HEK293 (cell line): Measurements from ENCODE around the gene PTPRG.
A peak's percentile ranks its signal among the peaks of the same experiment; 100 is the strongest.

Experiments
- CTCF ChIA-PET: fragments of 350-600 bp; formaldehyde crosslinking; extraction: SDS; loops from one replicate; lab custom pipeline; 2021; ENCODE audit warnings: antibody characterized with exemption; lab: Yijun Ruan, JAX
- POLR2A ChIA-PET: fragments of 300-600 bp; formaldehyde crosslinking; extraction: SDS; loops from one replicate; lab custom pipeline; 2020; ENCODE audit warnings: antibody characterized with exemption, inconsistent platforms; lab: Yijun Ruan, JAX
- H3K27ac ChIP-seq: fragments of 200-500 bp; sonication (Bioruptor generic); 2 replicates; pipeline ENCODE4 v1.5.1; 2014; ENCODE audit warnings: low read depth, low read length, control low read depth, inconsistent platforms; ENCODE audit errors: extremely low read depth
- H3K36me3 ChIP-seq, 2 experiments: fragments of 200-500 bp in 1 of 2; sonication (Bioruptor generic) in 1 of 2; 1 replicate in 1 of 2; 2 replicates in 1 of 2; pipeline ENCODE4 v1.5.1; 2014 to 2017; ENCODE audit warnings: inconsistent platforms in 2 of 2, low read length in 2 of 2; ENCODE audit not compliant: control insufficient read depth in 2 of 2, insufficient read depth in 1 of 2
- H3K4me1 ChIP-seq: fragments of 200-500 bp; sonication (Bioruptor generic); 2 replicates; pipeline ENCODE4 v1.5.1; 2014; ENCODE audit warnings: mild to moderate bottlenecking, low read length, inconsistent platforms; ENCODE audit not compliant: control insufficient read depth, insufficient read depth
- H3K4me3 ChIP-seq: 2 replicates; pipeline ENCODE4 v1.5.1; 2011; ENCODE audit warnings: low read depth, mild to moderate bottlenecking, control low read depth, low read length, moderate library complexity
- H3K9me3 ChIP-seq: fragments of 200-500 bp; sonication (Bioruptor generic); 2 replicates; pipeline ENCODE4 v1.5.1; 2014; ENCODE audit warnings: low read depth, low read length, inconsistent platforms; ENCODE audit not compliant: control insufficient read depth, insufficient read depth
- OSR2 ChIP-seq: fragments of 450-650 bp; formaldehyde crosslinking; IDR thresholded peaks from 2 replicates; pipeline ENCODE4 v1.5.1; 2016; ENCODE audit warnings: missing biosample characterization, missing genetic modification characterization
- PRDM4 ChIP-seq: fragments of 450-650 bp; formaldehyde crosslinking; IDR thresholded peaks from 2 replicates; pipeline ENCODE4 v1.5.1; 2017; ENCODE audit warnings: missing biosample characterization, missing genetic modification characterization
- PRDM6 ChIP-seq: fragments of 450-650 bp; formaldehyde crosslinking; IDR thresholded peaks from 2 replicates; pipeline ENCODE4 v1.5.1; 2017; ENCODE audit warnings: missing biosample characterization, missing genetic modification characterization
- TRIM28 ChIP-seq: IDR thresholded peaks from 2 replicates; pipeline ENCODE4 v1.6.1; 2011; ENCODE audit warnings: low read length, control low read depth, borderline replicate concordance
- ZBTB10 ChIP-seq: fragments of 450-650 bp; formaldehyde crosslinking; IDR thresholded peaks from 2 replicates; pipeline ENCODE4 v1.5.1; 2016; ENCODE audit warnings: missing biosample characterization, missing genetic modification characterization
- ZBTB44 ChIP-seq: fragments of 450-650 bp; IDR thresholded peaks from 2 replicates; pipeline ENCODE4 v1.5.1; 2018; ENCODE audit warnings: missing biosample characterization, mild to moderate bottlenecking, missing genetic modification characterization
- ZBTB6 ChIP-seq: fragments of 450-650 bp; formaldehyde crosslinking; IDR thresholded peaks from 2 replicates; pipeline ENCODE4 v1.5.1; 2017; ENCODE audit warnings: missing biosample characterization, missing genetic modification characterization
- ZNF214 ChIP-seq: fragments of 450-650 bp; formaldehyde crosslinking; IDR thresholded peaks from 2 replicates; pipeline ENCODE4 v1.5.1; 2017; ENCODE audit warnings: missing biosample characterization, mild to moderate bottlenecking, missing genetic modification characterization, borderline replicate concordance
- ZNF223 ChIP-seq: fragments of 450-650 bp; formaldehyde crosslinking; IDR thresholded peaks from 2 replicates; pipeline ENCODE4 v1.5.1; 2016; ENCODE audit warnings: missing biosample characterization, missing genetic modification characterization
- ZNF302 ChIP-seq: fragments of 450-650 bp; formaldehyde crosslinking; IDR thresholded peaks from 2 replicates; pipeline ENCODE4 v1.5.1; 2016; ENCODE audit warnings: missing biosample characterization, missing genetic modification characterization, low read depth
- ZNF394 ChIP-seq: fragments of 450-650 bp; formaldehyde crosslinking; IDR thresholded peaks from 2 replicates; pipeline ENCODE4 v1.5.1; 2016; ENCODE audit warnings: missing biosample characterization, missing genetic modification characterization, mild to moderate bottlenecking, moderate library complexity, borderline replicate concordance
- ZNF549 ChIP-seq: fragments of 450-650 bp; IDR thresholded peaks from 2 replicates; pipeline ENCODE4 v1.5.1; 2018; ENCODE audit warnings: missing biosample characterization, missing genetic modification characterization, mild to moderate bottlenecking, inconsistent platforms, moderate library complexity
- ZNF664 ChIP-seq: fragments of 450-650 bp; formaldehyde crosslinking; IDR thresholded peaks from 2 replicates; pipeline ENCODE4 v1.5.1; 2016; ENCODE audit warnings: missing biosample characterization, missing genetic modification characterization
- ZNF768 ChIP-seq: fragments of 450-650 bp; formaldehyde crosslinking; IDR thresholded peaks from 2 replicates; pipeline ENCODE4 v1.5.1; 2018; ENCODE audit warnings: missing biosample characterization, mild to moderate bottlenecking, missing genetic modification characterization
- ZNF785 ChIP-seq: fragments of 450-650 bp; formaldehyde crosslinking; IDR thresholded peaks from 2 replicates; pipeline ENCODE4 v1.5.1; 2016; ENCODE audit warnings: missing biosample characterization, missing genetic modification characterization
- ZSCAN16 ChIP-seq: fragments of 450-650 bp; formaldehyde crosslinking; IDR thresholded peaks from 2 replicates; pipeline ENCODE4 v1.5.1; 2016; ENCODE audit warnings: missing biosample characterization, missing genetic modification characterization

Gene PTPRG

GRCh38 chr3:62143843-62144450 lies 582.6 kb downstream of the PTPRG start:
- Histone ChIP-seq H3K4me3 (no peak overlapping the region), H3K36me3 (no peaks in the 10 kb centered on the region), H3K4me1 (0 out of 2 replicates have a peak, but pooled peaks cover 5% of the 10 kb centered on the region), H3K9me3 (no peaks in the 10 kb centered on the region), H3K27ac (no peak overlapping the region)
- POLR2A ChIA-PET, result no interaction called here
- CTCF ChIA-PET, result interaction anchor here (0.6 to 0.9 kb wide), 2 partner anchors 8 to 285 kb away, joined by 3 to 5 read pairs; no protein-coding TSS in a partner anchor
- TF ChIP-seq ZBTB44 (tag by site-specific recombination), result peak; percentile 7; the same call in 1 of the 2 replicates
- TF ChIP-seq ZBTB10 (tag by site-specific recombination), result no peak
- TF ChIP-seq ZNF223 (tag by site-specific recombination), result peak; percentile 88
- no peak for TF ChIP-seq ZNF302
- TF ChIP-seq ZNF214 (tag by site-specific recombination), result no peak
- no peak for TF ChIP-seq ZBTB6
- no peak for TF ChIP-seq PRDM4
- TF ChIP-seq OSR2, result peak; percentile 87
- TF ChIP-seq ZNF549 (tag by site-specific recombination), result no peak
- TF ChIP-seq ZNF768, result 0 out of 2 replicates have a peak, but pooled peaks have one; percentile 22
- TF ChIP-seq ZSCAN16, result peak; percentile 29; the same call in 1 of the 2 replicates
- peak; percentile 71 for TF ChIP-seq PRDM6 (tag by site-specific recombination)
- TF ChIP-seq ZNF664 (tag by site-specific recombination), result peak; percentile 92
- TF ChIP-seq ZNF785 (tag by site-specific recombination), result no peak
- TF ChIP-seq TRIM28, result peak; percentile 48; the same call in 1 of the 2 replicates
- no peak for TF ChIP-seq ZNF394 (tag by site-specific recombination)
